HG03175 (cell line): Measurements from ENCODE around the gene ZNF385B.

Source experiments
- ATAC-seq: cut with Tn5 transposase; IDR thresholded peaks from one replicate; pipeline ENCODE4 v1.9.1; 2021; ENCODE audit warnings: mild to moderate bottlenecking, moderate library complexity; ENCODE audit not compliant: unreplicated experiment

ZNF385B gene

GRCh38 chr2:179686718-179687342, 174.6 kb downstream of the ZNF385B start:
- no peak for ATAC-seq

GRCh38 chr2:179686069-179686468, 175.3 kb downstream of the ZNF385B start:
- no peak for ATAC-seq

GRCh38 chr2:179685146-179685545, 176.3 kb downstream of the ZNF385B start:
- no peak for ATAC-seq

GRCh38 chr2:179682756-179683155, 178.7 kb downstream of the ZNF385B start:
- peak; percentile 40 for ATAC-seq

- no peak for ATAC-seq
These were observed 183.5 kb downstream of the ZNF385B start for GRCh38 chr2:179677746-179678505.

- ATAC-seq: peak; percentile 39
These were observed 184.2 kb downstream of the ZNF385B start for GRCh38 chr2:179677077-179677688.

GRCh38 chr2:179675435-179675834, 186.0 kb downstream of the ZNF385B start:
- no peak for ATAC-seq

- ATAC-seq: no peak
These were observed 190.1 kb downstream of the ZNF385B start for GRCh38 chr2:179671043-179671981.

- ATAC-seq: no peak
These were observed 192.2 kb downstream of the ZNF385B start for GRCh38 chr2:179669196-179669595.

GRCh38 chr2:179664972-179665812, 196.2 kb downstream of the ZNF385B start:
- no peak for ATAC-seq

GRCh38 chr2:179661986-179662385, 199.4 kb downstream of the ZNF385B start:
- ATAC-seq: no peak

- ATAC-seq: no peak
These were observed 204.3 kb downstream of the ZNF385B start for GRCh38 chr2:179657068-179657595.

- ATAC-seq: no peak
These were observed 205.8 kb downstream of the ZNF385B start for GRCh38 chr2:179655627-179656026.

GRCh38 chr2:179654806-179655205, 206.6 kb downstream of the ZNF385B start:
- no peak for ATAC-seq

GRCh38 chr2:179652296-179652695, 209.1 kb downstream of the ZNF385B start:
- no peak for ATAC-seq

GRCh38 chr2:179650420-179650819, 211.0 kb downstream of the ZNF385B start:
- ATAC-seq: no peak

- no peak for ATAC-seq
These were observed 214.4 kb downstream of the ZNF385B start for GRCh38 chr2:179646862-179647587.

- ATAC-seq: no peak
These were observed 215.1 kb downstream of the ZNF385B start for GRCh38 chr2:179646173-179646769.

GRCh38 chr2:179645047-179645446, 216.4 kb downstream of the ZNF385B start:
- no peak for ATAC-seq
